ENCODE data around the gene UNG.

UNG gene

DNA sequence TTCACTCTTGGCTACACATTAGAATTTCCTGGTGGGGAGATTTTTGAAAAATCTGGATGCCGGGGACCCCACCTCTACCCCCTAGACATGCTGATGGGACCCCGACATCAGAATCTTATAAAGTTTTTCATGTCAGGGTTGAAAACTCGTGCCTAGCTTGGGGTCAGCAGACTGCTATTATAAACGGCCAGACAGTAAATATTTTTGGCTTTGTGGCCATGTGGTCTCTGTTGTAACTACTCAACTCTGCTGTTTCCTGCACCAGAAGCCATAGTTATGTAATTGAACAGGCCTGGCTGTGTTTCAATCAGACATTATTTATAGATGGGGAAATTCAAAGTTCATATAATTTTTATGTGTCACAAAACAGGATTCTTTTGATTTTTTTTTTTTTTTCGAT lies 60.6 kb downstream of the UNG start:
- no peak for DNase-seq

DNA sequence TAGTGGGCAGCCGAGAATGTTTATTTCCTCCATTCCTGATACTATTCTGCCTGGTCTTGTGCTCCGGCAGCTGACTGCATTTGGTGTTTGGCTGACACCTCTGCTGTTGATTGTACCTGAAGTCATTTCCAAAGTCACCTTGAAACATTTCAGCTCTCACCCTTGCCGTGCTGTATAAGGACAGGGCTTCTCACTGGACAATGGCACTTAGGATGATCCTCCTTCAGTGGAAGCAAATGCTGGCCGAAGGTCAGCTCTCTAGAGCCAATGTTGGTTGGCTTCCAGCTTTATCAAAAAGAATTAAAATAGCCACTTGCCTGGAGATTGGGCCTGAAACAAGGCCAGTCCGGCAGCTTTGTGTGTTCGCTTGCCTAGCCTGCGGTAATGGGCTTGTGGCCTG lies 63.0 kb downstream of the UNG start:
- DNase-seq: no peak

Data from activated naive CD4-positive, alpha-beta T cell (primary cell).